CD4-positive, alpha-beta T cell treated with Interleukin-15 for 1 hour (primary cell): ENCODE results near the gene MEPCE.

Experiments used
- DNase-seq: peaks from one replicate; pipeline ENCODE4 v3.0.0-alpha.2; 2020

The MEPCE gene

GRCh38 chr7:100465299-100465698 is 35.7 kb downstream of the MEPCE start:
- DNase-seq: no peak

- DNase-seq: no peak
Measured at GRCh38 chr7:100465702-100466311, 36.2 kb downstream of the MEPCE start.

GRCh38 chr7:100466653-100467605 is 37.3 kb downstream of the MEPCE start:
- no peak for DNase-seq

DNA sequence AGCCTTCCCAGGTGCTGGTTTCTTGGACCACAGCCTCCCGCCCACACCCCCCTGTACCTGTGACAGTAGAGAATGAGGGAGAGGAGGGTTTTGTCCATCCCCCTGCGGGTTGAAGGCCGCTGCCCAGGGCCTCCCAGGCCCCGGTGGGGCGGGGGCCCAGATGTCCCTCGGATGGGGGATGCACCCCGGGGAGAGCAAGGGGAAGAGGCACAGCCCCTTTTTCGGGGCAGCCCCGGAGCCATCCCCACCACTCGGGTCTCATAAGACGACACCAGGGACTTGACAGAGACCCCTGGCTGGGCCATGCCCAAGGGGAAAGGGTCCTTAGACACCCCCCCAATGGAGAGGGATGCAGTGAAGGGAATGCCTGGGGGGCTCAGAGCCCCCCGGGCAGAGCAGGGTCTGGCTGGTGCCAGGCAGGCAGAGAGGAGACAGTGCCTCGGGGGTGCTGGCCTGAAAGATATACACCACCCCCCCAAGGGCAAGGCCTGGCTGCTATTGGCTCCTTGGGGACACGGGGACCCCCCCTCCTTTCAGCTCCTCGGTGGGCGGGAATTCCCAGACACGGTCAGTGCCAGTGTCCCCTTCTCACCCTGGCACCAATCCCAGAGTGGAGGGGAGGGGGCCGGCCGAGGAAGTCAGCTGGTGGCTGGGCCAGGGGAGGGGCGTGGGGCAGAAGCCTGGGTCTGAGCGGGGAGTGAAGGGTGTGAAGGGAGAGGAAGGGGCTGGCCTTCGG is 38.2 kb downstream of the MEPCE start:
- no peak for DNase-seq

DNA sequence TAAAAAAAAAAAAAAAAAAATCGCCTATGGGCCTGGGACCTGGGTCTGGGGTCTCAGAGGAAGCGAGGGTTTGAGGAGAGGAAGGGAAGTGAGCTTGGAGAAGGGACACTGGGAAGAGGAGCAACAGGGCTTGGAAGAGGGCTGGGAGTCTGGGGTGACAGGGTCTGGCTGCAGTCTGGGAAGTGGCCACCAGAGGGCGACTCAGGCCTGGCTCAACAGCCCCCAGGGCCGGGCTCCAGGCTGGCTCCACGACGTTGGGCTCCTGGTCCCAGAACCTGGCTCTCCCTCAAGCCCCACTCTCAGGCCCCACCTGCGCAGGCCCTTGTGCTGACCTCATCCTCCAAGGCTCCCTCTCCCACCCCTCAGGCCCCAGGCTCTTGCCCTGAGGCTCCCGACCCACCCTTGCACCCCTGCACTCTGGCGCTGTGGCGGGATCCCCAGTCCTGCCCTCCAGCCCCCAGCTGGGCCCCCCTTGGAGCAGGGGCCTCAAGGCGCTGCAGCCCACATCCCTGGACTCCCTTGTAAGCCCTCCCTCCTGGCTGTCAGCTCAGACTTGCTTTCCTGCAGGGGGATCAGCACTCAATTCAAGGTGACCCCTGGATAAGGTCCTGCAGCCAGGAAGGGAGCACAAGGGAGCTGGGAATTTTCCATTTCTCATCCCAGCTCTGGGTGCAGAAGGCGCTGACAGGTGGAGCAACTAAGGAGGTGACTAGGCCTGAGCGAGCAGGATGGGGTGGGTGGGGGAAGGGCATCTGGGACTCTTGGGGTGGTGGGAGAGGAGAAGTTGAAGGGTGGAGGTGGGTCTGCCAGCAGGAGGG is 39.8 kb downstream of the MEPCE start:
- peak; percentile 74 for DNase-seq

- DNase-seq: no peak
Measured at GRCh38 chr7:100471021-100471420, 41.4 kb downstream of the MEPCE start.

DNA sequence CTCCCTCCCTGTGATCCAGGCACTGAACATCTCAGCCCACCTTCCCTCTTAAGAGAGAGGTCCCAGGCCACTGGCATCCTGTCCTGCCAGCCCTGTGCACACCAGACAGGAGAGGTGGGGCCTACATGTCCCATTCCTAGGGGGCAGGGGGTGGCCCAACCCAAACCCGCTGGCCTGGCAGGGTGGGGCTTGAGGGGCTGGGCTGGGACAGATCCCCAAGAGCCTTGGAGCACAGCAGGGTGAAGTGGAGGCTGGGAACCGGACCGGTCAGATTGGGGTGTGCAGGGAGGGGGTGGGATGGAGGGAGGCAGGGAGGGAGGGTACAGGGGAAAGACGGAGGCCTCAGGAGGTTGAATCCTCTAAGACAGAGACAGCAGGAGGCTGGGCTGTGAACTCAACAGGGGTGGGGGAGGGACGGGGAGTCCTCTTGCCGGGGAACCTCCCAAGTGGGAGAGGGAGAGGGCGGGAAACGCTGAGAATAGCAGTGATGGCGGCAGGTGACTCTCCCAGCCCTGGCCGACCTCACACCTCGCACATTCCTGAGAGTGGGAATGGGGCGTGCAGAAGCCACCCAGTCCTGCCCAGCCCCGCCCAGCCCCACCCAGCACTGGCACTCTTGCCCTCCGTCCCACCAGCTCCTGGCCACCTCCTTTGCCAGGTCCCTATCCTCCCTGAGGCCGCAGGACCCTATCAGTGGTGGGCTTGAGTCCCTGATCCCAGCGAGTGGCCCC is 42.7 kb downstream of the MEPCE start:
- DNase-seq: no peak

GRCh38 chr7:100472854-100473499 is 43.3 kb downstream of the MEPCE start:
- DNase-seq: no peak

DNA sequence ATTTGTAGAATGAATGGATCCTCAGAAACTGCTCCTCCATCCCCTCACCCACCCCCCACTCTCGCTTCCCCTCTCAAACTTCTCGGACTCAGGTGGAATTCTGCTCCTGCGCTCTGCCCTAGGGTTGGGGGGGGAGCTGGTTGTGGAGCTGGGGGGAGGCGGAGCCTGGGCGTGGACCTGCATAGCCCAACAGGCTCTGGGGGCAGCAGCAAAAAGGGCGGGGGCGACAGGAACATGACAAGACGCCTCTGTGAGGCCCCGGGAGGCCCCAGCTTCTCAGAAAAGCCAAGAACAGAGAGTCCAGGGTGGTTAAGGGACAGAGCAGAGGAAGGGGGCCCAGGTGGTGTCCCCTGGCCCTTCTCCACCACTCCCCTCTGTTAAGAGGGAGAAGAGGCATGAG is 45.9 kb downstream of the MEPCE start:
- DNase-seq: no peak

- DNase-seq: no peak
Measured at GRCh38 chr7:100476101-100476780, 46.6 kb downstream of the MEPCE start.

- no peak for DNase-seq
Measured at GRCh38 chr7:100476903-100477870, 47.6 kb downstream of the MEPCE start.

DNA sequence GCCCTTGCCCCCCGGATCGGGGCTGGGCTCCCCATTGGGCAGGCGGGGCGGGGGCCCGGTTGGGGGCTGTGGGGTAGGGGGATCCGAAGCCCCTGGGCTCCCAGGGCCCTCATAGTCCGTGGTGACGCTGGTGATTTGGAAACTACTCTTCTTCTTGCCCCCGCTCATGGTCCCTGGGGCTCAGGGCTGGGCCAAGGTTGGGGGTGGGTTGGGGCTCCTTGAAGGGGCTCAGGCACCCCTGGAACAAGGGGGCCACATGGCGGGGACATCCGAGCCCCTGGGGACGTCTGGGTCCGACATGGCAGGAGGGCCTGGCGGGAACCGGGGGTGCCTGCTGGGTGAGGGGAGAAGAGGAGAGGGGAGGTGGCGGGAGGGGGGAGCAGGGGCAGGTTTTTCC is 48.2 kb downstream of the MEPCE start:
- no peak for DNase-seq

DNA sequence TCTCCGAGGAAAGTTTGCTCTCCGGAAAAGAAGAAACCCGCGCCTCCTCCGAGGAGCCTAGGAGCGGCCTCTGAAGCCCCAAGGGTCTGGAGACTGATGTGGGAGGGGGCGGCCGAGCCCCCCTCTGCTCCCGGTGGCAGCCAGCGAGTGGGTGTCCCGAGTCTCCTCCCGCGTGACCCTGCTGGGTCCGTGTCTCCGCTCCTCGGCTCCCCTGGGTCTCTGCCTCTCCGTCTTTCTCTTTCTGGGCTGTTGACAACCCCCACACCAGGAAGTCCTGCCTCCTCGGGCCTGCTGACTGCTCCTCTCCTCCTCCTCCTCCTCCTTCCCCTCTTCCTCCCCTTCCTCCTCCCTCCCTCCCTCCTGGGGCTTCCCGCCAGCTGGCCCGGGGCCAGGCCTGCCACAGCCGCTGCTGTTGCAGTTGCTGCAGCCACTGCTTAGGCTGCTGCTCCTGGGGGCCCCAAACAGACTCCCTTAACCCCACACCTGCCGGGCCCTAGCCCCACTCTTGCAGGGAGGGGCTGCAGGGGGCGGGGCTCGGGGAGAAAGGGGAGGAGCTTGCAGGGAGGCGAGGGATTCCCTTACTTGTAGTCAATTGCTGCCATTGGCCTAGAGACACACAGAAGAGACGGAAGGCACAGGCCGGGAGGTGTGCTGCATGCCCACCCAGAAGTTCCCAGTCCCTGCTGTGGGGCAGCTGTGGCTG is 49.5 kb downstream of the MEPCE start, which contains the start of gene TSC22D4:
Gene TSC22D4, minus strand, starts transcription at position 257 of the 703 bp plus-strand sequence. CDS start 1,176 bp downstream, outside the sequence.
- DNase-seq: peak; percentile 95

DNA sequence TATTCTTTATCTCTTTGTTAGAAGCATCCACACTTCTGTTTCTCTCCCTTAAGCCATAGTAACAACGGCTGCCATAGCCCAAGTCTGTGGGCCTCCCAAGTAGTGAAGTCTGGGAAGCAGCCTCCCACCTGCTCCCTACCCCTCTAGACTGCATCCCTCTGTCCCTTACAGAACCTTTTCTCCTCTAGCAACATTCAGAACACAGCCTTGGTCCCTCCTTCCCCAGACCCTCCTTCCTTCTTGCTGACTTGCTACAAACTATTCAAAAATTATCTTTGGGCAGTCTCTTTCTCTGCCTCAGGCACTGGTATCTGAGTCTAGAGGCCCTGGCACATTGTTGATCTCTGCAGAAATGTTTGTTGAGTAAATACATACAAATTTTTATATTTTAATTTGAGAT is 51.8 kb downstream of the MEPCE start:
- DNase-seq: no peak

GRCh38 chr7:100482728-100483089 is 53.1 kb downstream of the MEPCE start:
- DNase-seq: no peak

- peak; percentile 80 for DNase-seq
Measured at GRCh38 chr7:100483090-100483721, 53.6 kb downstream of the MEPCE start.
